Stimulated activated CD4-positive, alpha-beta T cell treated with anti-CD3 and anti-CD28 coated beads, Interleukin-1b, Interleukin-23, amount 100 ng/mL, for 1 hour (primary cell): ENCODE results near the gene AACS.
A peak's percentile ranks its signal among the peaks of the same experiment; 100 is the strongest.
"Not testable (repeated sequence)": the region's sequence is repeated elsewhere in the genome, so short reads cannot be mapped to it uniquely, and the experiment has no call there.

Source experiments
- DNase-seq, 2 donors: peaks; one replicate each; pipeline ENCODE4 v3.0.0-alpha.2; 2020; ENCODE audit warnings: low read depth in 2 of 2

Gene AACS, protein sequence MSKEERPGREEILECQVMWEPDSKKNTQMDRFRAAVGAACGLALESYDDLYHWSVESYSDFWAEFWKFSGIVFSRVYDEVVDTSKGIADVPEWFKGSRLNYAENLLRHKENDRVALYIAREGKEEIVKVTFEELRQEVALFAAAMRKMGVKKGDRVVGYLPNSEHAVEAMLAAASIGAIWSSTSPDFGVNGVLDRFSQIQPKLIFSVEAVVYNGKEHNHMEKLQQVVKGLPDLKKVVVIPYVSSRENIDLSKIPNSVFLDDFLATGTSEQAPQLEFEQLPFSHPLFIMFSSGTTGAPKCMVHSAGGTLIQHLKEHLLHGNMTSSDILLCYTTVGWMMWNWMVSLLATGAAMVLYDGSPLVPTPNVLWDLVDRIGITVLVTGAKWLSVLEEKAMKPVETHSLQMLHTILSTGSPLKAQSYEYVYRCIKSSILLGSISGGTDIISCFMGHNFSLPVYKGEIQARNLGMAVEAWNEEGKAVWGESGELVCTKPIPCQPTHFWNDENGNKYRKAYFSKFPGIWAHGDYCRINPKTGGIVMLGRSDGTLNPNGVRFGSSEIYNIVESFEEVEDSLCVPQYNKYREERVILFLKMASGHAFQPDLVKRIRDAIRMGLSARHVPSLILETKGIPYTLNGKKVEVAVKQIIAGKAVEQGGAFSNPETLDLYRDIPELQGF

DNA sequence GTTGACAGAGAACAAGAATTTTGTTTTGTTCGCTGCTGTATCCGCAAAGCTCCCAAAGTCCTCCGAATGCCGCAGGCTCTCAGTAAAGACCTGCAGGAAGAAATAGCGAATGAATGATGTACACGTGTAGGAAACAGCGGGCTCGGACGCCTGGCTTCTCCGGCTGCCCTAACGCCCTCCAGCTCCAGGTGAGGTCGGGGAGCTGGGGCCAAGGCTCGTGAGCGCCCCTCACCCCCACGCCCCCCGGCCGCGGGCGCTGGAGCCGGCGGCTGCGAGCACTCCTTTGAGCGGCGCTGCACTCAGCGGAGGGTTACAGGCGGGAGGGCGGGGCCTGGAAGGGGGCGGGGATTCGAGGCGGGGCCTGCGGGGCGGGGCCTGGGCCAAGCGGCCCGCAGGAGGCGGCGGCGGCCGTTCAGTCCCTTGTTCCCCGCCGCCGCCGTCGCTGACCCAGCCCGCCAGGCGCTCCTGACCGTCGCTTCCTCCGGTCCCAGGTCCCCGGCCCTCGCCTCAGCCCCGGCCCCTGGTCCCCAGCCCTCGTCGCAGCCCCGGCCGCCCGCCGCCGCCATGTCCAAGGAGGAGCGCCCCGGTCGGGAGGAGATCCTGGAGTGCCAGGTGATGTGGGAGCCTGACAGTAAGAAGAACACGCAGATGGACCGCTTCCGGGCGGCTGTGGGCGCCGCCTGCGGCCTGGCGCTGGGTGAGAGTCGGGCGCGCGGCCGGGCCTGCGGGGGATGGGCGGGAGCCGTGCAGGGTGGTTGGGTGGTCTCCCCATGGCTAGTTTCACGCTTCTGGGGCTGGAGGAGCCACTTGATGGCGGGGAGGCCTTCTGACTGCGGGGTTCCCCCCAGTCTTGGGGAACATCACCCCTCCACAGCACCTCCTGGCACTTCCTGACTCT lies at the start of gene AACS:
AACS (plus strand) TSS at position 415 of the 898 bp plus-strand sequence; CDS start at position 565, 150 bp downstream.
- peak; percentile 52 to 69 for DNase-seq

DNA sequence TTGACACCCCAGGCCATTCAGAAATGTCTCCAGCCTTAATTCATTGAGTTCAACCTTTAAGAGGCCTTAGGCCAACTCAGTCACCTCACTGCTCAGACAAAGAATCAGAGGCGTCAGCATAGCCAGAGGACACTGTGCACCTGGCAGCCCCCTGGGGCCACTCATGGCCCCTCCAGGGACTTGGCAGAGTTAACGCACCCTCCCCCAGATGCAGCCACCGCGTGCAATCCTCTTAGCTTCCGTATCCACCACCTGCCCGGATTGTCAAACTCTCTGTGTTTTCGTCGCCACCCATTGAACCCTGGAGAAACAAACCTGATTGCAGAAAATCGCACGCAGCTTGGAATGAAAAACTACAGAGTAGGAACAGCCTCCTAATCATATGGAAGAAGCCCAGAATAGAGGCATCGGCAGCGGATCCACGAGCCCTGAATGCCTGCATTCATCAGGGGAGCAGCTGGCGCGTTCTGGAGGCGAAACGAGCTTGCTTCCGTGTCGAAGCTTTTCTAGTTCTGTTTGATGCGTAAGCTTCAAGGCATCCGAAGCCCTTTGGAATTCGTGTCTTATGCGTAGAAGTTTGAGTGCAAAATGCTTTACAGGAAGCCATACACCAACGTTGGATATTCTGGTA lies 49.4 kb upstream of the AACS start:
- DNase-seq: no peak

DNA sequence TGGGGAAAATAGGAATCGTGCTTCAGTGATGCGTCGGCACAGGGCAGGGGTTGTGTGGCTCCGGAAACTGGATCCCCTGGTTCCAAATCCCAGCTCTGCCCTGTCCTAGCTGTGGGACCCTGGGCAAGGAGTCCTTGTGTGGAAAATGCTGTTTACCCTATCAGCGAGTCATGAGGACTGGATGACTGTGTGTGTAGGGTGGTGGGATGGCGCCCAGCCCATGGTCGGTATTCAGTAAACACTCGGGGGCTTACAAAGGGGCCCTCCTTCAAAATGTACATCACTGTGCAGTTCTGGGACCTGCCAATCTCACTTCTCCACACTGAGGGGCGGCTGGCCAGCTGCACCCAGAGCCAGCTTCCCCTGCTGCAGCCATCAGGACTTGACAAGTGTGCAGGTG lies 47.4 kb upstream of the AACS start:
- no peak for DNase-seq

DNA sequence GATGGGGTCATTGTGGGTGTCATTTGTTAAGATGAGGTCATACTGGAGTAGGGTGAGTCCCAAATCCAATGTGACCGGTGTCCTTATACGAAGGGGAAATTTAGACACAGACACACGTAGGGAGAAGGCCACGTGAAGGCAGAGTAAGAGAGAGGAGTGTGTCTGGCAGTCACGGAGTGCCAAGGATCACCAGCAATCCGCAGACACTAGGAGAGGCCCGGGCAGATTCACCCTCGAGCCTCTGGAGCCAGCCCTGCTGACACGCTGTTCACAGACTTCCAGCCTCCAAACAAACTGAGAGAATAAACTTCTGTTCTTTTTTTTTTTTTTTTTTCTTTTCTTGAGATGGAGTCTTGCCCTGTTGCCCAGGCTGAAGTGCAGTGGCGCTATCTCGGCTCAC lies 46.9 kb upstream of the AACS start:
- DNase-seq: no peak

DNA sequence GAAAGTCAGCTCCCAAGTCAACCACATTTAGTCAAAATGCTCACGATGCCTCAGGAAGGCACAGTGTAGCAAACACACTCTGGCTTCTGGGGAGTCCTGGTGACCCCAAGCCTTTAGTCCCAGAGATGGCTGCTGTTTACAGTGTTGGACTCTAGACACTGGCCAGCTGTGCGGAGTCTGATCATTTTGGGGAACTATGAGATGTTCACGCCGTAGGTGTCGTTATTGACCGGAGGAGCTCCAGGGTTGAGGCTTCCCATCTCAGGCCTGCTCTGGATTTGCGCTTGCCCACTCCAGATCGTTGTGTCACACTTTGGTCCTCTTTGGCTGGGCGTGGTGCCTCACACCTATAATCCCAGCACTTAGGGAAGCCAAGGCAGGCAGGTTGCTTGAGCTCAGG lies 44.1 kb upstream of the AACS start:
- DNase-seq: no peak

DNA sequence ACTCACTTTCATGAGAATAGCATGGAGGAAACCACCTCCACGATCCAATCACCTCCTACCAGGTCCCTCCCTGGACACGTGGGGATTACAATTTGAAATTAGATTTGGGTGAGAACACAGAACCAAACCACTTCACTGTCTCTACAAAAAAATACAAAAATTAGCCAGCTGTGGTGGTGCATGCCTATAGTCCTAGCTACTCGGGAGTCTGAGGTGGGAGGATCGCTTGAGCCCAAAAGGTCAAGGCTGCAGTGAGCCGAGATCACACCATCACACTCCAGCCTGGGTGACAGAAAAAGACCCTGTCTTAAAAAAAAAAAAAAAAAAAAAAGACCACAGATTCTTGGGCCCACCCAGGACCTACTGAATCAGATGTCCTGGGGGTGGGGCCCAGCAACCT lies 43.5 kb upstream of the AACS start:
- DNase-seq: no peak

DNA sequence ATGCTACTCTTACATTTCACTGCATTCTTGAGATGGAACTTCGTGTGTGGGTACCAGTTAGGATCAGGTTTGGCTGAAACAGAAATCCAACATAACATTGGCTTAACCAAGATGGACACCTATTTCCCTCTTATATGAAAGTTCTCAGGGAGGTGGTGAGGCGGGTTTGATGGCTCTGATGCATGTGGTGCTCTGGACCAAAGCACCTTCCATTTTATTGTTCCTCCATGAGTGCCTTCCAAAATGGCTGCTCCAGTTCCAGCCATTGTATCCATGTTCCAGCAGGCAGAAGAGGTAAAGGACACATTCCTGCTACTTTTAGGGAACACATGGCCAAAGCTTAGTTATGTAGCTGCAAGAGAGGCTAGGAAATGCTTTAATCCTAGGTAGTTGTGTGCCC lies 42.2 kb upstream of the AACS start:
- DNase-seq: no peak

DNA sequence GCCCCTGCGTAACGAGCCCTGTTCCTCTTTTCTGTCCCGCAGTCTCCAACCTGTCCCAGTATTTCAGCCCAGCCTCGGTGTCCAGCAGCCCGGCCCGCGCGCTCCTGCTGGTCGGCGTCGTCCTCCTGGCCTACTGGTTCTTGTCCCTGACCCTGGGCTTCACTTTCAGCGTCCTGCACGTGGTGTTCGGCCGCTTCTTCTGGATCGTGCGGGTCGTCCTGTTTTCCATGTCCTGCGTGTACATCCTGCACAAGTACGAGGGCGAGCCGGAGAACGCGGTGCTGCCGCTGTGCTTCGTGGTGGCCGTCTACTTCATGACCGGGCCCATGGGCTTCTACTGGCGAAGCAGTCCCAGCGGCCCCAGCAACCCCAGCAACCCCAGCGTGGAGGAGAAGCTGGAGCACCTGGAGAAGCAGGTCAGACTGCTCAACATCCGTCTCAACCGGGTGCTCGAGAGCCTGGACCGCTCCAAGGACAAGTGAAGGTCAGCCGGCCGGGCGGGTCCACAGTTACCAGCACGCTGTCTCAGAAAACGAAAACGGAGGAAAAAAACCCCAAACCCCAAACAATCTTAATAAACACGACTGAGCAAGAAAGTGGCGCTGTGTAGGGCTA lies 40.2 kb upstream of the AACS start:
- no peak for DNase-seq

DNA sequence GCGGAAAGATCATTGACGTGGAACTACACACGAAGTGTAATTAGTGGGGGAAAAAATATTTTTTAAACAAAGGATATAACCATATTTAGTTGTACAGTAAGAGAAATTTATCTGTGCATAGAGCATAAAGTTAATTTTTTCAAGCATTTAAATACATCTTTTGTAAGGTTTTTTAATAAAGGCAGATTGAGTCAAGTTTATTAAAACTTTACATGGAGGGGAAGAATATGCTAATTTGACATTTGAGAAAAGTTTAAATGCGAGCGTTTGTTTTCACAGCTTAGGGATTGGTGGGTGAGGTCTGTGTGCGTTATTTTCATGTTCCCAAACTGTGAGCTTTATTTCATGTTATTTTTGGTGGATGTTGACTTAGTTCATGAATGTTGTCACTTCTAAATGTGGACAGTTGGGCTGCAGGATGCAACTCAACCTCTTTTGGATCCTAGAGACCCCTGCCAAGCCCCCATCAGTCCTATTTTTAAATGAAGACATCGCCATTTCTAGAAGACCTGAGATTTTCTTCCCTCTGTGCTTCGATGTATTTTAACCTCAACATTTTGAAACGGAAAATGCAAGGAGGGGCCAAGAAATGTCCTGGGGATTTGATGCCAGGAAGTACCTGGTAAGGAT lies 39.5 kb upstream of the AACS start:
- no peak for DNase-seq

DNA sequence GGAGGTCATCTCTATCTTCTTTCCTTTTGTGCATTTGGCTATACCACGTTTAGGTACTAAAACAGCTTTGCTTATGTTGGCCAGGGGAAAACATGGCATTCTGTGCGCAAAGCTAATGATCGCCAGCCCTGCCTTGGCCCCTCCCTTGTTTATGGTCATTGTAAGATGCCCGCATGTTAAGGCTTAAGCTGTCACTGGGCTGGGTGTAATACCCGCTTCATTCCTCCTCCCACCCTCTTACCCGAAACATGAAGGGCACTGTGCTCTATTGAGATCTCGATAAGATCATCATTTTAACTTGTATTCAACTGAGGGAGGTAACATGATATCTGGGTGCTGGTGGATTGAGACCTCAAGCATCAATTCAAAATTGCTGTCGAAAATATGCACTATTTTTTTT lies 37.1 kb upstream of the AACS start:
- DNase-seq: no peak

DNA sequence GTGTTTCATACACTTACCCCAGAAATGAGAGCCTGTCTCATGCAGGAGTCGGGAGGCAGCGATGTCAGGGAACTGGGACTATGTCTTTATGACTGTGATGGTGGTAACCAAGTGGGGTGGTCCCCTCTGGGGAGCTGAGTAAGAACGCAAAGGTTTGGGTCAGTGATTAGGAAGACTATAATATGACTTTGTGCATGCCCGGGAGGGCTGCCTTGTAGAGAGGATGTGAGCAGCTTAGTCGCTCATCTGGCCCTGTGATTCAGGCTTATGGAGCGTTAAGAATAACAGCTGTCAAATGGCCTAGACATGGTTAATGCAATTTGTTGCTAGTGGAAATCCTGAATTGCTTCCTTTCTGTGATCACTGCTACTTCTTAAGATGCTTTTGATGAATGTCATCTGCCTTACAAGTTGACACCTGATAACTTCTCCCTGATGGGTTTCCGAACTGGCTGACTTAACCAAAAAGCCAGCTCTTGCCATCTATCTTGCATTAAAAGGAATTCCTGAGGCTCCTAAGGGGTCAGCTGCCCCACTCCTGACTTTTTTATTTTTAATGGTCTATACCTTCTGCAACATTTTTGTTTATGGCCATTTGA lies 35.4 kb upstream of the AACS start:
- DNase-seq: no peak

DNA sequence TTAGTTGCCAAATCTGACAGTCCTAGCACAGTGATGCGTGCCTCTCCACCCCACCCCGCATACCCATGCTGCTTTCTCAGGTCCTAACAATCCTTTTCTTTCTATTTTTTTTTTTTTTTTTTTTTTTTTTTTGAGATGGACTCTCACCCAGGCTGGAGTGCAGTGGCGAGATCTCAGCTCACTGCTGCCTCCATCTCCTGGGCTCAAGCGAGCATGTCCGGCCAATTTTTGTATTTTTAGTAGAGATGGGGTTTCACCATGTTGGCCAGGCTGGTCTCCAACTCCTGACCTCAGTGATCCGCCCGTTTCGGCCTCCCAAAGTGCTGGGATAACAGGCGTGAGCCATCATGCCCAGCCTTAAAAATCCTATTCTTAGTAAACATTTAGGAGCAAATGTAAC lies 33.8 kb upstream of the AACS start:
- not testable (repeated sequence) for DNase-seq

DNA sequence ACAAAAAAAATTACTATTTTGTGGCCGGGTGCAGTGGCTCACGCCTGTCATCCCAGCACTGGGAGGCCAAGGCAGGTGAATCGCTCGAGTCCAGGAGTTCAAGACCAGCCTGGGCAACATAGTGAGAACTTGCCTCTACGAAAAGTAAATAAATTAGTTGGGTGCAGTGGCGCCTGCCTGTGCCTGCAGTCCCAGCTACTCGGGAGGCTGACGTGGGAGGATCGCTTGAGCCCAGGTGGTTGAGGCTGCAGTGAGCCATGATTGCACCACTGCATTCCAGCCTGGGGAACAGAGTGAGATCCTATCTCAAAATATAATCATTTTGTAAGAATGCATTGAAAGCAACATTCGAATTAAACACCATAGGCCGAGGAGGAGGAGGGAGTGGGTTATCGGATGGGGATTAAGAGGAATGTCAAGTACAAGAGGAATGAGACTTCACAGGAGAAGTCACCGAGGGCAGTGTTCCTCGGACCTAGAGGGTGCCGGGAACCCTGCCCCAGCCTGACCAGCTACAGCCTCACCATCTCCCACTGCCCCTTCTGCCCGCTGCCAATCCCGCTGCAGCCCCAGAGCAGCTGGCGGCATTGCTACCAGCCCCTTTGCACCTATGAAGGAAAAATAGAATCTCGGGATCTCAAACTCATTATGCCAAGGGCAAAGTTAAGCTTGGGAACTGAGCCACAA lies 32.6 kb upstream of the AACS start:
- no peak for DNase-seq

DNA sequence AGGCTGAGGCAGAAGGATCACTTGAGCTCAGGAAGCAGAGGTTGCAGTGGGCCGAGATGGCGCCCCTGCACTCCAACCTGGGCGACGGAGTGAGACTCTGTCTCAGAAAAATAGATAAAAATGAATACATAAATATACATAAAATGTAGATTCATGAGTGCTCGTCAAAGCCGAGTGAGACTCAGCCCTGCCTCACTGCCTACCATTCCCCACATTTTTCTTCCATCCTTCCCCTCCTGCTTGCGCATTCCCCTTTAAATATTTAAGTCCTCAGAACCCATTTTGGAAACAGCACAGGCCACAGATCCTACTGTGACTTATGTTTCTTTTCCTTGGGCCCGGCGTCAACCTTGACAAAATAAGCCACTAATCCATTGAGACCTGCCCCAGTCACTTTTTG lies 31.9 kb upstream of the AACS start:
- no peak for DNase-seq

DNA sequence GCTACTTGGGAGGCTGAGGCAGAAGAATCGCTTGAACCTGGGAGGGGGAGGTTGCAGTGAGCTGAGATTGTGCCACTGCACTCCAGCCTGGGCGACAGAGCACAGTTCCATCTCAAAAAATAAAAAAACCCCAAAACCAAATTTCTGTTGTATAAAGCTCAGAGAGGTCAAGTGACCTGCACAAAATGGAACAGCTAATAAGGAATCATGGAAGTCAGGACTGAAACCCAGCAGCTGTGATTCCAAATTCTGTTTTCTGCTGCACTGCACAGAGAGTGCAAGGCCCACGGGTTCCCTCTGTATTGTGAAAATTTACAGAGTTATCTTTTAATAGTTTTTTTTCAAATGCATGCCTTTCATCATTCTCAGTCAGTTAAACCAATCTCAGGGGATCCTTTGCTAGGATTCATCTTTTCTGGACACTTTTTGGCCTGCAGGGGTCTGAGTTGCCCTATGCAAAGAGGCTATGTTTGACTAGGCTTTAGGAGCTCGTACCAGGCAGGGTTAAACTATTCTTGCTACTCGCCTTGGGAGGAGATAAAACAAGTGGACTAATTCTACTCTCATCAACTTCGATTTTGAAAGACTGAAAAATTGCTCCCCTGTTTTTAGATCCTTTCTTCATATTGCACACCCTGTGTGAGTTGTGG lies 26.1 kb upstream of the AACS start:
- no peak for DNase-seq

DNA sequence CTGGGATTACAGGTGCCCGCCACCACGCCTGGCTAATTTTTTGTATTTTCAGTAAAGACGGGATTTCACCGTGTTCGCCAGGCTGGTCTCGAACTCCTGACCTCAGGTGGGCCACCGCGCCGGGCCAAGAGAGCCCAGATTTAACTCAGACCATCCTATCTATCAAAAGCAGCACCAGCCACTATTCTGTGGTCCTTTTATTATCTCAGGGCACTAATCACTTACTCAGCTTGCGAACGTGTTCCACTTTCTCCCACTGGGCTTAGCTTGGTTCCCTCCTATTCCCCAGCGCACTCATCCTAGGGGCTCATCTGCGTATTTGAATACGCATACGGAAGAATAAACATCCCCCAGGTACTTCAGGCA lies 16.2 kb upstream of the AACS start:
- DNase-seq: no peak

DNA sequence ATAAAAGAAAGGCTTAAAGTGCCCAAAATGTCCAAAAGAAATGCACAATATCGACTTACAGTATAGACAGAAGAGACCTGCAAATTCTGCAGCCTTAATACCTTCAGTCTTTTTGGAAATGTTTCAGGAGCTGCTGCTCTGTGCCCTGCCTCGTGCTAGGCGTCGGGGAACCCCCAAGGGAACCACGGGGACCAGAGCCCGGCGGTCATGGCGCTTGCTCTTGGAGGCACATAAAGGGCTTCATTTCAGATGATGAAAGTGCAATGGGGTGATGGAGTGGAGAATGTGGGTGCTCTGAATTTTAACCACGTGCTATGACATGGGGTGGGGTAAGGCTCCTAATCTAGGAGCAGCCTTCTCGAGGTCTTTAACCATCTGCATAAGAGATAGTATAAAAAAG lies 14.8 kb upstream of the AACS start:
- DNase-seq: no peak

DNA sequence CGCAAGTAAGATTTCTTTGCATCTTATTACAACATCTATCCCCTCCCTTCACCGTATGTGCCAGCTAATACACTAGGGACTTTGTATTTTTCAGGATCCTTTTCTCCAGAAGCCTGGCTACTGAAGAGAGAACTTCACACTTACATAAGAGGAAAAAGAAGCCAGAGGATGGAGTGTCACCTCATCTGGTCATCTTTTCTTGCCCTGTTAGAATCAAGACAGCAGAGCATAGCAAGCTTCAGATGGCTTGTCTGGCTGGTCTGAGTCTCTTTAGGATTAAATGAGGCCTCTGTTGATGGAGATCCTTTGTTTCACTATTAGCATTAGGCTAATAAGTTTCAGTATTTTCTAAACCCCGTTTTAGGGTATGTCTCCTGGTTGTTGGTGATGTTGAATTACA lies 14.4 kb upstream of the AACS start:
- no peak for DNase-seq

DNA sequence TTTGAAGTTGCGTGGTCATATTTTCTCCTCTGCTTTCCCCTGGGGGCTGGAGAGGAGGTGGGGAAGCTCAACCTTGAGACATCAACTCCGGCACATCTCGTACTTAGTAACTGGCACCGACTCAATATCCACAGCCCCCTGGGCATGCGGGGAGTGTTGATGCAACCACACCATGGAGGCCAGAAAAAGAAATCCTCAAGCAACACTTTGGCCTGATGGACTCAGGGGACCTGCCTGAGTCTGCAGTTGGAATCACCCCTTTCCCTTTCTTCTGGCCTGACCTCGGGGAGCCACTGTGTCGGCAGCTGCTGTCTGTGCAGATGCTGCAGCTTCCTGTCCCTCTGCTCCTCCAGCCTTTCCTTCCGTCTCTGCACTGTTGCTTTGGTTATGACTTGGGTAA lies 11.4 kb upstream of the AACS start:
- DNase-seq: no peak

DNA sequence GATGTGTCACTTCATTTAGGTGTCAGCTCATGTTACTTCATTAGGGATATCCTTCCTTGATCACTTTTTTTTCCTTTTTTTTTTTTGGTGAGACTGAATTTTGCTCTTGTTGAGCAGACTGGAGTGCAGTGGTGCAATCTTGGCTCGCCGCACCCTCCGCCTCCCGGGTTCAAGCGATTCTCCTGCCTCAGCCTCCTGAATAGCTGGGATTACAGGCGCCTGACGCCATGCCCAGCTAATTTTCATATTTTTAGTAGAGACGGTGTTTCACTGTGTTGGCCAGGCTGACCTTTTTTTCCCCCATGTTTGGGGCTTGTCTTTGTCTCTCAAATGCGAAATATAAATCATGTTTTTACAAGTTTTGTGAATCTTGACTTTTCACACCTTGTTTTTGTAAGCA lies 9.6 kb upstream of the AACS start:
- no peak for DNase-seq
